ENCODE results near the gene IFNE. TPM values are rescaled to one million over a fixed set of nuclear protein-coding genes. Genes with fewer than 3 reads are reported as not detected.
A peak's percentile ranks its signal among the peaks of the same experiment; 100 is the strongest.

IFNE gene
- total RNA-seq, 1 donor from 2014 or later: not detected

DNA sequence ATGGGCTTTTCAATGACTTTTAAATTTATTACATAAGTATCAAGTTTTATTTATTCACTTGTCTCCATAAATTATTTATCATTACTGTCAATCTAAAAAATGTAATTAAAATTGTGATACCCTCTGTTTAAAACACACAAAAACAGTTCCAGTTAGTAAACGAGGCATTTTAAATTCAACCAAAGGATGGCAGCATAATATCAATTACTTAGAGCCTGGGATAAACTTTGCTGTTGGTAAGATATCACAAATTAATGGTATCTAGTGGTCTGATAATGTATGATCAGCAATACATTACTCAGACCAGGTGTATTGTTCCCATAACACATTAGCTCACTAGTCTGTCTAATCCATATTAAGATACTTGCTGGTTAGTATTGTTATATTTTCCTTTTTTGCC is 9.6 kb upstream of the IFNE start:
- no peak overlapping the region for H3K27ac Mint-ChIP-seq (ENCODE audit: unreplicated experiment)
- TF ChIP-seq, protein P1, sequence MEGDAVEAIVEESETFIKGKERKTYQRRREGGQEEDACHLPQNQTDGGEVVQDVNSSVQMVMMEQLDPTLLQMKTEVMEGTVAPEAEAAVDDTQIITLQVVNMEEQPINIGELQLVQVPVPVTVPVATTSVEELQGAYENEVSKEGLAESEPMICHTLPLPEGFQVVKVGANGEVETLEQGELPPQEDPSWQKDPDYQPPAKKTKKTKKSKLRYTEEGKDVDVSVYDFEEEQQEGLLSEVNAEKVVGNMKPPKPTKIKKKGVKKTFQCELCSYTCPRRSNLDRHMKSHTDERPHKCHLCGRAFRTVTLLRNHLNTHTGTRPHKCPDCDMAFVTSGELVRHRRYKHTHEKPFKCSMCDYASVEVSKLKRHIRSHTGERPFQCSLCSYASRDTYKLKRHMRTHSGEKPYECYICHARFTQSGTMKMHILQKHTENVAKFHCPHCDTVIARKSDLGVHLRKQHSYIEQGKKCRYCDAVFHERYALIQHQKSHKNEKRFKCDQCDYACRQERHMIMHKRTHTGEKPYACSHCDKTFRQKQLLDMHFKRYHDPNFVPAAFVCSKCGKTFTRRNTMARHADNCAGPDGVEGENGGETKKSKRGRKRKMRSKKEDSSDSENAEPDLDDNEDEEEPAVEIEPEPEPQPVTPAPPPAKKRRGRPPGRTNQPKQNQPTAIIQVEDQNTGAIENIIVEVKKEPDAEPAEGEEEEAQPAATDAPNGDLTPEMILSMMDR (IDR thresholded peaks at IDR 0.05): peak; percentile 81

DNA sequence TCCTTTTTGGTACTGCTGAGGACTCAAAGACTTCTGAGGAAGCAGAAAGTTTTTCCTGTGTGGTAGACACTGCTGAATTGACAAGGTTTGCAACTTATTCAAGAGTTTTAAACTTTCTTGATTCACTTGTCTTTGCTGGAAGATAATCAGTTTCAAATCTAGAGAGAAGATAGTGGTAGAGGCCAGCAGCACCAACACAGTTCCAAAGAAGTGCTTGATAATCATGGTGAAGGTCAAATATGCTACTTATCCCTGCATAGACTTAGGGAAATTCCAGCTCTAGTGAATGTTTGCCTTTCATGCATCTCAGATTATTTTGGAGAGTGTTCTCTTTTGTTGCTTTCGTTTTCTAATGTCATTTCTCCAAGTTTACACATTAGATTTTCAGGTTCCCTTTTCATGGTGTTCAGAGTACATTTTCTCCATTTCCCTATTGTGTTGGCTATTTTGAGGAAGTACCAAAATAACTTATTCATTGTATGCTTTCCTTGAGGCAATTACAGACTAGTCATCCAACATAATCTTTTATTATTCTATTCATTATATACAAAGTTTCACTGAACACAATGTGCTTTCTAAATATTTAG is 550 bp downstream of the IFNE start:
- no peaks in the 10 kb centered on the region for H3K4me1 Mint-ChIP-seq (ENCODE audit: low read depth)
- no peak overlapping the region for H3K4me3 Mint-ChIP-seq (ENCODE audit: unreplicated experiment)
- H3K27ac Mint-ChIP-seq (ENCODE audit: unreplicated experiment): no peak overlapping the region
- no peak for DNase-seq (ENCODE audit: low spot score)
- peaks cover 30% of the 10 kb centered on the region for H3K27me3 Mint-ChIP-seq (ENCODE audit: low read depth)
- TF ChIP-seq, protein P1 (IDR thresholded peaks at IDR 0.05): no peak
- H3K9me3 Mint-ChIP-seq (ENCODE audit: low read depth): peaks cover 15% of the 10 kb centered on the region
- peaks cover 4% of the 10 kb centered on the region for H3K36me3 Mint-ChIP-seq (ENCODE audit: low read depth)

More for the DNA sequence above, 9.6 kb upstream of the IFNE start:
- Mint-ChIP-seq H3K36me3 (ENCODE audit: low read depth) (no peaks in the 10 kb centered on the region), H3K4me3 (ENCODE audit: unreplicated experiment) (no peak overlapping the region), H3K4me1 (ENCODE audit: low read depth) (no peaks in the 10 kb centered on the region), H3K27me3 (ENCODE audit: low read depth) (peaks cover 27% of the 10 kb centered on the region), H3K9me3 (ENCODE audit: low read depth) (no peaks in the 10 kb centered on the region)
- no peak for DNase-seq (ENCODE audit: low spot score)

DNA sequence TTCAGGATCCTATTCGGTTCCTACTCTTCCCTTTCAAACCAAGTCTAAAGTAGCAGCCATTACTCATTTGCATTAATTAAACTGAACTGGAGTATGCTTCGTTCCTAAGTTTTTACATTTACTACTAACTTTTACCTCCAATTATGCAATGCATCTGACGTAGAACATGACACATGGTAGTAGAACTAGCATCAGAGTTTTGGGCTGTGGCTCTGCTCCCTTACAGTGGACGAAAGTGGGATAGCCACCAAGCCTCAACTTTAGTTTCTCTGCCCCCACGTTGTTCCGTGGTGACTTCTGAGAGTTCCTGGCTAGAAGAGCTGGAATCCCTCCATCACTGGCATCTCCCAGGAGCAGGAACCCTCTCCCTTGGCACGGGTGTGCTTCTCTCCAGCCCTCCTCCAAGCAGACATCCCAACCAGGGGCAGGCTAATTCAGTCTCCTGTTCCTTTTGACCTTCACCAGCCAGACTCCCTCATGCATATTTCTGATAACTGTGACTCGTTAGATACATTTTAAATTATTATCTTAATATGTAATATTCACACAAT is 2.9 kb downstream of the IFNE start:
- Mint-ChIP-seq H3K4me3 (ENCODE audit: unreplicated experiment) (no peak overlapping the region), H3K4me1 (ENCODE audit: low read depth) (no peaks in the 10 kb centered on the region), H3K27ac (ENCODE audit: unreplicated experiment) (no peak overlapping the region), H3K36me3 (ENCODE audit: low read depth) (peaks cover 2% of the 10 kb centered on the region), H3K9me3 (ENCODE audit: low read depth) (peaks cover under 1% of the 10 kb centered on the region), H3K27me3 (ENCODE audit: low read depth) (peaks cover 20% of the 10 kb centered on the region)
- DNase-seq (ENCODE audit: low spot score): no peak
- TF ChIP-seq, protein P1 (IDR thresholded peaks at IDR 0.05): no peak

DNA sequence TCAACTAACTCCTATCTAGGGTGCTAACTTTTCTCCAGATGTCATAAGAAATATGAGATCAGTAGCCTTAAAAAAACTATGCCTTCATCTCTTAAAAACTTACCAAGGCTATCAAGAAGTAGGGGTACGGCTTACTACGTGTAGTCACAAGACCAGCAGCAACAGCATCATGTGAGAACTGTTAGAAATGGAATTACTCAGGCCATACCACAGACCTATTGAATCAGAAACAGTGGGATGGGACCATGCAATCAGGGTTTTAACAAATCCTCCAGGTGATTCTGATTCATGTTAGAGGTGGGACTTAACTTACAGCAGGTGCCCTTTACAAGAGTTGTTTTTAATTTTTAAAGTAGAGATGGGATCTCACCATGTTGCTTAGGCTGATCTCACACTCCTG is 4.6 kb downstream of the IFNE start:
- Mint-ChIP-seq H3K4me1 (ENCODE audit: low read depth) (no peaks in the 10 kb centered on the region), H3K4me3 (ENCODE audit: unreplicated experiment) (no peak overlapping the region), H3K9me3 (ENCODE audit: low read depth) (no peaks in the 10 kb centered on the region), H3K36me3 (ENCODE audit: low read depth) (peaks cover 2% of the 10 kb centered on the region), H3K27ac (ENCODE audit: unreplicated experiment) (no peak overlapping the region), H3K27me3 (ENCODE audit: low read depth) (peaks cover 17% of the 10 kb centered on the region)
- no peak for DNase-seq (ENCODE audit: low spot score)
- TF ChIP-seq, protein P1 (IDR thresholded peaks at IDR 0.05): no peak

DNA sequence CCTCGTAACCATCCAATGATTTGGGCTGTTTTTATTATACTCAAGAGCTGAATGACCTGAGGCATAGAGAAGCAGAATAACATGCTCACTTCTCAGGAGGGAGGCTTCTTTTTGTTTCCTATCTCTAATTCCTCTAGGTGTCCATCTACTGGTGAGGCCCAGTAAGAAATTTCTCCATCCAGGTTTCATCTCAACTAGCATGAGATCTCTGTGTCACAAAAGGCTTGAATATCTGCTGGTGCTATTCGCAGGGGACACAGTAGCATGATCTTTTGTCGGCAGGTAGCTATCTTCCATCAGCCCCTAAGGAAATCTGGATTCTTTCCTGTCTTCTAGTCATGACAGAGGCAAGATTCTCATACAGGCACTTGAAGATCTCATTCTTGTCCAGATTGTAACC is 8.9 kb downstream of the IFNE start:
- peaks cover 2% of the 10 kb centered on the region for H3K36me3 Mint-ChIP-seq (ENCODE audit: low read depth)
- TF ChIP-seq, protein P1 (IDR thresholded peaks at IDR 0.05): peak; percentile 30
- H3K4me1 Mint-ChIP-seq (ENCODE audit: low read depth): no peaks in the 10 kb centered on the region
- no peak overlapping the region for H3K4me3 Mint-ChIP-seq (ENCODE audit: unreplicated experiment)
- H3K27me3 Mint-ChIP-seq (ENCODE audit: low read depth): peaks cover 36% of the 10 kb centered on the region
- H3K27ac Mint-ChIP-seq (ENCODE audit: unreplicated experiment): no peak overlapping the region
- DNase-seq (ENCODE audit: low spot score): no peak
- no peaks in the 10 kb centered on the region for H3K9me3 Mint-ChIP-seq (ENCODE audit: low read depth)

Measured in chondrocyte (in vitro differentiated cells).